SKM-1 (cell line): ENCODE data around the gene LPGAT1.

ENCODE experiments used
- DNase-seq: peaks from one replicate; lab custom pipeline; 2025; ENCODE audit not compliant: unreplicated experiment; lab: John Stamatoyannopoulos, UW

Gene LPGAT1

DNA sequence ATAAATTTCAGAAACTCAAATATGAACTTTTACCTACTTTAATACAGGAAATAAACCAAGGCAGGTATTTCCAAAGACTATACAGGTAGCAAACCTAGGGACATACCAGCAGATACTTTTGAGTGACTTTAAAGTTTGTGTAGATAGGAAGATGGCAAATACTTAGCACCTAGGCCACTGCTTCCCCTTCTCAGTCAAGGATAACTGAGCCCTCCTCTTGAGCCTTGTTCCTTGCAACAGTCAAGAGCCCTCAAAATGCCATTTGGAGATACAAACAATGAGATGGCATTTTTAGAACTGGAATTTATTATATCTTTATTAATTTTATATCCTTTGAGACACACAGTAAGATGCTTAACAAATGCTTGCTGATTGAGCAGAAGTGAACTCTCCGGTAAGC is 65.9 kb downstream of the LPGAT1 start:
- DNase-seq, result no peak

- no peak for DNase-seq
Observed at GRCh38 chr1:211762206-211762605, 68.4 kb downstream of the LPGAT1 start.

DNA sequence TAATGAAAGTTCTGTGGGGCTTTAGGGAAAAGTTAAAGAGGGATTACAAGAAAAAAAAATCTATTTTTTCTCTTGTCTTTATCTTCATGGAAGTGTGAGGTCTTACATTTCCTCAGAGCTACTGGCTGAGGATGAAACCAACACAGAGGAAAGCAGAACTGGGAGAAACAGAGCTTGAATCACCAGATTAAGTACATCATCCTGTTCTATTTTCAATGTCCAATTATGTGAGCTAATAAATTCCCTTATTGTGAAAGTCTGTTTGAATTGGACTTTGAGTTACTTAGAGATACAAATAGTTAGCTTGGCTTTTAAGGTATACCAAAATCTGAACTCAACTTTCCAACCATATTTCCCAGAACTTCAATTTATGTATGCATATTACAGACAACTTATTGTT is 69.2 kb downstream of the LPGAT1 start:
- DNase-seq, result no peak

DNA sequence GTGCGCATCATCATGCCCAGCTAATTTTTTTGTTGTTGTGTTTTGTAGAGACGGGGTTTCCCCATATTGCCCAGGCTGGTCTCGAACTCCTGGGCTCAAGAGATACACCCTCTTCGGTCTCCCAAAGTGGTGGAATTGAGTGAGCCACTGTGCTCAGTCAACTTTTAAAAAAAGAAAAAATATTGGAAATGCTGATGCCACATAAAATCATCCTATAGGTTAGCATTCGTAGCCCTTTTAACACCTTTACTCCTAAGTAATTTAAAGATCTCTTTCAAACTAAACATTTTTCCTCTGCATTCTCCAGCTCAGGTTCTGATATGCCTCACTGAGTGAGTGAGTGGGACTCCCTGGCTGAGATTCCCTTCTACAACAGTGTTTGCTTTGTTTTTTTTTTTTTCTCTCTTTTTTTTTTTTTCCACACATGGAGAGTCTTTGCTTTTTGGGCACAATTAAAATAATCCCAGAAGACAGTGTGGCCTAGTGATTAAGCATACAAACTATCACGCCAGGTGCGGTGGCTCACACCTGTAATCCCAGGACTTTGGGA is 74.0 kb downstream of the LPGAT1 start:
- DNase-seq, result no peak

DNA sequence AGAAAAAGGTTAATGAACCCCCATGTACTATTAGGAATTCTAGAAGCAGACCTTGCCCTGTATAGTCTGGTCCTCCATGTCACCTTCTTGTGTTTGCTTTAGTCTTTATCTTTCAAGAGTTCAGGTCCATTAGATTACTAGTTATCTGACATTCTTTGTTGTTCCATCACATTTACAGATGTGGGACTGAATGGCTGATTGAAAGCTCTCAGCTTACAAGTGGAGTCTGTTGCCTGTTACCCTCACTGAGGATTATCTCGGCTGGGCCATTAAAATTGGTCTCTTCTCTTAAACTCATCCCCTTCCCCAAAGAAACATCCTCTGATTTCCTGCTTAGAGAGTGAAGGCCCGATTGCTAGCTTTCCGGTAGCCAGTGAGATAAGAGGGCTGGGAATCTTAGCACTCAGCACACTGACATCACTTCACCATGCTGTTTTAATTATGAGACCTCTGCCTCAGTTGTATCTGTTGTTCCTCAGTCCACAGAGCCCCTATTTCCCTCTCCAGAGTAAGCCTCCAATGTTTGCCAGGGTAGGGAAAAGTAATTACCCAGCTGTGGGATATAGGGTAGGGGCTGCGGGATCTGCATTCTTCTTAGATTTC is 76.8 kb downstream of the LPGAT1 start:
- DNase-seq, result no peak

DNA sequence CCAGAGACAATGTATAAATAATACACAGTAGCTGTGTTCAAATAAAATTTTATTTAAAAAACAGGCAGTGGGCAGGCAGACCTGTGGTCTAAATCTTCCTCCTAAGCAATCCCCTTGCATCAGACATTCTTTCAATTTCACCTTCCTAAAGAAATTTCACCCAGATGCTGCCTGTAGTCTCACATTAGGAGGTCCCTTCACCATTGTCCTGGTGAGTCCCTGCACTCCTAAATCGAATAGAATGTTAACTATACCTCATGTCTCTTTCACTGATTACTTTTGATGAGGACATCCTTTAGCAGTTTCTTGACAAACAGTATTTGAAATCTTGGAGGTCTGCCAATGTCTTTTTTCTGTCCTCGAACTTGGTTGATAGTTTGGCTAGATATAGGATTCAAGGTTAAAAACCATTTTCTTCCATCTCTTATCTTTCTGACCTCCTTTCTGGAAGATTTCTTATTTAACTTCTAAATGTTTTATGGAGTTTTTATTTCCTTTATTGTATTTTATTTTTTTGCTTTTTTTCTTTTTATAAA is 77.5 kb downstream of the LPGAT1 start:
- no peak for DNase-seq

DNA sequence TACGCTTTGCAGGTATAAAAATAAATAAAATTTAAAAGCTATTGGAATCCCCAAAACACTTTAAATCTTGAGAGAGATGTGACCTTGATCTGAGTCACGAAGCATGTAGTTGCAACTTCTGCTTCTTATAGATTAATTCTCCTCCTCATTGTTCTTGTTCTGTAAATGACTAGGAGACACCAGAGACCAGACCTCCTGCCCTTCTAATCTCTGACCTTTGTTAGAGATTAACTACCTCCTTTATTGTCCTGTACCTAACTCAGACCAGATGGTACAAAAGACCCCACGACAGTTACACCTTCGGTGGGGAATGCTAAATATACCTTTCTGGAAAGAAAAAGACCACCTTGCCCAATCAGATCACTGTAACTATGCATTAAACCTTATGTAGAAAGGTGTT is 78.2 kb downstream of the LPGAT1 start:
- DNase-seq, result no peak

GRCh38 chr1:211751438-211751837 is 79.1 kb downstream of the LPGAT1 start:
- no peak for DNase-seq

GRCh38 chr1:211750599-211750998 is 80.0 kb downstream of the LPGAT1 start:
- DNase-seq, result no peak

DNA sequence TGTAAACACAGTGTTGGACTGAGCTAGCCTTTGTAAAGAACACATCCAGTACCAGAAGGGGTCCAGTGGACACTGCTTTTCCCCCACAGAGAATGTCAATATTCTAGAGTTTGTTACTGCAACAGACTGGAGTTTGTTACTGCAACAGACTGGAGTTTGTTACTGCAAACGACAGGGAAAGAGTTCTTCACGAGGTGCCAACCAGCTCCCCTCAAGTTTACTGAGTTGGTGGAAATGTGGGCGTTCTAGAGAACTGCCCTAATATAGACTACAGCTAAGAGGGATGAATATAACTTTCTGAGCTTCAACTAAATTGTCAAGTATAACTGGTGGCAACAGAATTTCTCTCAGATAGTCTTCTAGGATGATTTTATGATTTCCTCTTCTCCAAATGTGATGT is 81.3 kb downstream of the LPGAT1 start:
- DNase-seq, result no peak

- DNase-seq, result no peak
Observed at GRCh38 chr1:211748810-211749209, 81.8 kb downstream of the LPGAT1 start.

DNA sequence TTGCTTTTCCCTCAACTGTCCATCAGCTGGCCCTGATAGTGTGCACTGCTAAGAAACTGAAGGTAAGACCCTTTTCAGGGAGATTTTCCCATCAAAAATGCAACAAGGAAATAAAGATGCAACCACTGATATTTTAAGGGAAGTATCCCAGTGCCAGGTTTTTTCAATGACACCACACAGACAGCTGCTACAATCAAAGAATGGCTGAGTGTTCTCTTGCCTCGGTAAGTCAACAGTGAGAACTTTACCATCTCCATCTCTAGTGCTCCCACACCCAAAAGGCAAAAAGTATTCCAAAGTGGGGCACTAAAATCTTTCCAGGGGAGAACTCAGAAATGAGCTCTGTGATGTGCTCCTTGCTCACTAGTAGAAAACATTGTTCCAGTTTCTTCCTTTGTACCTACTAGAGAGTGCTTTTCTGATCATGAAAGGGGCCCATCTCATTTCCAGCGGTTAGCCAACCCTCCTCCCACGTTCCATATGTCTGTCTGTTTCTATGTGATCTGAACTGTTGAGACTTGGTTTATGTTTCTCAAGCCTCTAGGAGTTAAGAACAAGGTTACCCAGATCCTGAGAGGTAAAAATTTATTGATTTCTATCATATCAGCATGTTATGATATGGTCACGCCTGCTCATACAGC is 87.6 kb downstream of the LPGAT1 start:
- DNase-seq, result no peak

GRCh38 chr1:211742272-211742671 is 88.3 kb downstream of the LPGAT1 start:
- no peak for DNase-seq

DNA sequence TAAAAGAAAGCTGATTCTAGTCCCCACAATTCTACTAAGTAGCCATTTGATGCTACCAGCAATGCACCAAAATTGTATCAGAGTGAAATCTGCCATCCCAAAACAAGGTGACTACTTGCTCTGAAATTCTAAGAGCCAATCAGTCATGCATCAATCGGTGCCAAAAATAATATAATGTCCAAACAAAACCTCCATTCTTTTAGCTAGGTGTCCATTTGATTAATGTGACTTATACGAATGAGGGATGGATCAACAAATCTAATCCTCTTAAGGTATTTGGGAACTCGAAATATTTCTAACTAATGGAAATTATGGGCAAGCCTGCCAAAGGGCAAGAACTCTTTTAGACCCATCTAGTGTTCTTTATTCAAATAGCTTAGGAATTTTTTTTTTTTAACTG is 88.8 kb downstream of the LPGAT1 start:
- DNase-seq, result no peak

- no peak for DNase-seq
Observed at GRCh38 chr1:211741116-211741515, 89.4 kb downstream of the LPGAT1 start.

DNA sequence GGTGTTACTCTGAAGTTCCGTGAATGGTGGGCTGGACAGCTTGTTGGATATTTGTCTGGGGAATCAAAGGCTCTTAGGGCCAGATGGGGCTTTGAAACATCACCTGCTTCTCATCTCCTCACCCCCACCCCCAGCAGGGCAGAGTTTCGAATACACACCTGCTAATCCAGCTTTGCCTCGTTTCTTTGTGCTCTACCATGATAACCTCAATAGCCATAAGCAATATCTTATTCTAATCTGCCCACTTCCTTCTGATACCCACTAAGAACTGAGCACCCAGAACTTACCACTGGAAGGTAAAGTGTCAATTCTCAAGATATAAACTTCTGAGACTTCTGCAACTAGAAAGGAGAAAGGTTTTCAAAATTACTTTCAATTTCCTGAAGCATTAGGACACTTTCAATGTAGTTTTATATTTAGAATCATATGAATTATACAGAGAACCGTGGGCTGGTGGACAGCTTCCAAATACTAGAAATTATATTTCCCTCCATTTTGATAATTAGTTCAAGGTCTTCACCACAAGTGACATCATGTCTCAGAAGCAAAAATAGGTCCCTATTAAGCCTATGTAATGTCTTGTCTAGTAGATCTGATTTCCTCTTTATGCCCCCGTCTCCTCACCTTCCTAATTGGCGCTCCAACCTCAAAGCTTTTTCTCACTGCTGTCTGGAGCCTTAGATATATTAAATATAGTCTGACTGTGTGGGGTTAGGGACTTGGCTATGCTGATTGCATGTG is 90.7 kb downstream of the LPGAT1 start:
- no peak for DNase-seq

DNA sequence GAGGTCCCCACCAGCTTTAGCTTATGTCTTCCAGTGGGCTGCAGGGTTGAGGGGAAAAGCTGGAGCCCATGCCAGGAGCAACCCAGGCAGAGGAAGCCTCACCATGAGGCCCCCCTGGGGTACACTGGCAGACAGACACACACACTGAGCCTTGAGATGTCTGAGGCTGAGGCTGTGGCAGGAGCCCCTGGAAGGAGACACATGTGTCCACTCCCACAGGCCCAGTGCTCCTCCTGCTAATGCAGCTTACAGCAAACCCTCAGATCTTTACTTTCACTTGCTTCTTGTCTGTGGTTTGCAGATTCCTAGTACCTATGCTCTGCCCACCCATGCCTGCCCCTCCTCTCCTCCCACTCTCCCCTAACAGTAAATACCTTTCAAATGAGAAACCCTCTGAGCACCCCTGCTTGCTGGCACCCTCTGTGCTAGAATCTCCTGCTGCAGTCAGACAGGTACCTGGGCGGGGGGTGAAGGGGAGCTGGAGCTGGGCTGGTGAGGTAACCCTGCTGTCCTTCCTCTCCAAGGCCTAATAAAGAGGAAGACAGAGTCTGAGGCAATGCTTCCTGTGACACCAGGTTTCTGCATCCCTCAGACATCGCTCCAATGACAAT is 91.8 kb downstream of the LPGAT1 start:
- peak; percentile 72 for DNase-seq

- no peak for DNase-seq
Observed at GRCh38 chr1:211738096-211738690, 92.4 kb downstream of the LPGAT1 start.

GRCh38 chr1:211737115-211738035 is 93.2 kb downstream of the LPGAT1 start:
- DNase-seq, result no peak

GRCh38 chr1:211736351-211736915 is 94.1 kb downstream of the LPGAT1 start:
- no peak for DNase-seq
